Non-pigmented ciliary epithelial cell (primary cell): ENCODE results near the gene NUTM2A.
"Not testable (repeated sequence)": the region's sequence is repeated elsewhere in the genome, so short reads cannot be mapped to it uniquely, and the experiment has no call there.

ENCODE experiments used
- DNase-seq: peaks from one replicate; pipeline ENCODE4 v3.0.0-alpha.2; 2010; ENCODE audit warnings: low read depth

The NUTM2A gene

DNA sequence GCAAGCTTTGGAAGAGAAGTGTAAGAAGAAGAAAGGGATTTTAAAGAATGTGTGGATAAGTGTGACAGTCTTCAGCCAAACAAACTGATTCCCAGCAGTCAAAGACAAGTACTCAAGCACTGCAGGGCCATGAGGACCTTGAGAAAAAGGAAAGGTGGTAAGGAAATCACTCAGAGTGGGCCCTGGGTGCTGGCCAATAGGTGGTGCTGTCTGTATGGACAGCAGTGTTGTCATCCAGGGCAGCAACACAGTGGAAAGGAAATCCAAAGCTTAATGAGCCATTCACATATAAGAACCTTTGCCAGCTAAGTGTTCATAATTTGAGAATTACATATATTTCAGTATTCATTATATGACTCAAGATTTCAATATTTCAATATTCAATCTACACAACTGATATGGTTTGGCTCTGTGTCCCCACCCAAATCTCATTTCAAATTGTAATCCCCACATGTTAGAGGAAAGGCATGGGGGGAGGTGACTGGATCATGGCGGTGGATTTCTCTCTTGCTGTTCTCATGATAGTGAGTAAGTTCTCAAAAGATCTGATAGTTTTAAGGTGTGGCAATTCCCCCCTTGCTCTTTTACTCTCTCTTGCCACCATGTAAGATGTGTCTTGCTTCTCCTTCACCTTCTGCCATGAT, 55.6 kb downstream of the NUTM2A start:
- DNase-seq, result not testable (repeated sequence)
